OCI-M1 (cell line): ENCODE data around the gene CSTPP1.
A peak's percentile ranks its signal among the peaks of the same experiment; 100 is the strongest.

Experiments used
- DNase-seq: peaks from one replicate; lab custom pipeline; 2025; lab: John Stamatoyannopoulos, UW

CSTPP1 gene

DNA sequence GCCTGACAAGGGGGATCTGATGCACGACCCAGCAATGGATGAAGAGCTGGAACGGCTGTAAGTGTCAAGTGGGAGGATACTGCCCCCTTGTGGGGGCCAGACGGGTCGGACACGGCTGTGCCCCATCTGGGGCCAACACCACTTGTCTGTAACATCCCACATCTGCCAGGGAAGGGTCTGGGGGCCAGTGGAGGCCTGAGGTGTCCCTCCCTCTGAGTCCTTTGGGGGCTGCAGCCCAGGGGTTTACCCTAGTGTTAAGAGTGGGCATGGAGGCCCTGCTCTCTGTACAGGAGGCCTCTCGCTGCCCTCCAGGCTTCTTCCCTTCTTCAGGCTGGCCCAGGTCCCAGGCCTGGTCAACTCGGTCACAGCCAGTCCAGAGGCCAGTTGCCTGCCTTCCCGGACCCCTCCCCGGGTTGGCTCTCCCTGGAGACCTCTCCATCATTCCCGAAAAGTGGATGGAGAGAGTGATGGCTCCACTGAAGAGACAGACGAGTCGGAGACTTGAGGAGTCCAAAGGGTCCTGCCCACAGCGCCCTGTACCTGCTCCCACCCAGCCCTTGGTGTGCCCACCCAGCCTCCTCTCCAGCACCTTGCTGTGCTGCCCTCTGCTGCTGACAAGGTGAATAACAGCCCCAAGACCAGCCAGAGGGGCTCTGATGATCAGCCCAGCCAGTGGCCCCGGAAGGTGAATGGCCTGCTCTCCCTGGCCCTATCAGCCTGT is 224.7 kb downstream of the CSTPP1 start:
- peak; percentile 70 for DNase-seq

GRCh38 chr11:47161890-47162289 is 225.3 kb downstream of the CSTPP1 start:
- DNase-seq: no peak

- DNase-seq: no peak
Measured at GRCh38 chr11:47162426-47162825, 225.9 kb downstream of the CSTPP1 start.

DNA sequence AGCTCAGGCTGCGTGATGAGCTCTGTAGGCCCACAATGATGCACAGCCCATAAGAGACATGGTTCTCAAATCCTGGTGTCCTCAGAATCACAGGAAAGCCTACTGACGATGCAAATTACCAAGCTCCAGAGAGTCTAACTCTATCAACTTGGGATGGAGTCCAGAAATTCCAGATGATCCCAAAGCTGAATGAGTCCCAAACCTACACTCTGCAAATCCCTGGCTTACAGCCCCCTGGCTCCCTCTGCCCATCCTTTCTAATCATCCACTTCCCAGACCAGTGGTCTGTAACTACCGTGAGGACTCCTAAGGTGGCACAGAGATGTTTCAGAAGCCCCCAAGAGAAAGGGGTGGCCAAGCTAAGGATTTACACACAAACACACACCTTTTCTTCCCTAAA is 226.6 kb downstream of the CSTPP1 start:
- DNase-seq: no peak

DNA sequence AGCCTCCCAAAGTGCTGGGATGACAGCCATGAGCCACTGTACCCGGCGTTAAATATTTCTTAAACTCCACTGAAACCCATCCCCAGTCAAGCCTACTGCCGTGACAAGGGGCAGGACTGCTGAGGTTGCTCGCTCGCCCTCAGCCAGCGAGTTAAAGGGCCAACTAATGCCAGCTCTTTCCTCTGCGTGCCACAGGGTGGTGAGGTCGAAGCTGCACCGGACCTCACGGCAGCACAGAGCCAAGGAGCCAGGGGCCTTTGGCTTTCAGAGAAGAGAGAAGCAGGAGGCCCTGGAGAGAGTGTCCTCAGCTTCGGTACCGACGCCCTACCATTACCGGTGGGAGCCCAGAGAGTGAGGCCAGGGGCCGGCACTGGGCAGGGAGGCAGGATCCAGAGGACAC is 227.3 kb downstream of the CSTPP1 start:
- DNase-seq: no peak

GRCh38 chr11:47164321-47164720 is 227.8 kb downstream of the CSTPP1 start:
- DNase-seq: no peak

DNA sequence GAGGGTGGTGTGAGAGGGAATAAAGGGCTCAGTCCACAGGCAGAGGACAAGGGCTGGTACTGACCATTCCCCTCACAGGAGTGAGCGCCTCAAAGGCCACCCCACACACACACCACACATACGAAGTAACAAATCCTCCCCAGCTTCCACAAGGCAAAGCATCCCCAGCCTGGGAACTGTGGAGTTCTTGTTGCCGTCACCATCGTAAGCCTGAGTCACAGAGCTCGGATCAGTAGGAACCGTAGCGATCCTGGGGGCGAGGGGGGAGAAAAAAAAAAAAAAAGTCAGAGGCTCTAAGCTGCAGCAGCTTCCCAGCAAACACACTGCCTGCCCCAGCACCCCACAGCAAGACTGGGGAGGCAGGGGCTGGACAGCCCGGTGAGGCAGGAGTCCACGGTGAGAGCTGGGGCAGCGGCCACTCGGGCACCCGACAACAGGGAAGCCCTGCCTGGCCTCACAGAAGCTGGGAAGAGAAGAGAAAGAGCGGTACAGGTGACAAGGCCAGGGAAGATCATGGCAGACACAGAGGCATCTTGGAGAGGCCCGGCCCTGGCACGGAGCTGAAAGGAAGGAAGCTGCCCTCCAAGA is 228.8 kb downstream of the CSTPP1 start:
- no peak for DNase-seq

DNA sequence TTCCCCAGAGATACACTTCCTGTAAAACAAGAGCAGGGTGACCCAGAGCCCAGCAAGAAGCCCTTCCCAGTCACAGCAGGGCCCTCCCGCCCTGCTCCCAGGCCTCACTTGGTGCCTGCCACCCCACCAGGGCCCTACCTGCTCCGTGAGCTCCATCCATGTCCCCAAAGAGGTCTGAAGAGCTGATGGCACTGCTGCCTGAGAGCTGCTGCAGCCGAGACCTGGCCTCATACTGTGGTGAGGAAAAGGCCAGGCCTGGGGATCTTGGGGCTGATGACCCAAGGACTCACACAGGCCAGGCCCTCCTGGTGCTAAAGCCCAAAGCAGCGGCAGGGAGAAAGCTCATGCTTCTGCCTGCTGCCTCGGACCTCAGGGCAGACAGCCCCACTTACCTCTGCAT is 229.8 kb downstream of the CSTPP1 start:
- DNase-seq: no peak

DNA sequence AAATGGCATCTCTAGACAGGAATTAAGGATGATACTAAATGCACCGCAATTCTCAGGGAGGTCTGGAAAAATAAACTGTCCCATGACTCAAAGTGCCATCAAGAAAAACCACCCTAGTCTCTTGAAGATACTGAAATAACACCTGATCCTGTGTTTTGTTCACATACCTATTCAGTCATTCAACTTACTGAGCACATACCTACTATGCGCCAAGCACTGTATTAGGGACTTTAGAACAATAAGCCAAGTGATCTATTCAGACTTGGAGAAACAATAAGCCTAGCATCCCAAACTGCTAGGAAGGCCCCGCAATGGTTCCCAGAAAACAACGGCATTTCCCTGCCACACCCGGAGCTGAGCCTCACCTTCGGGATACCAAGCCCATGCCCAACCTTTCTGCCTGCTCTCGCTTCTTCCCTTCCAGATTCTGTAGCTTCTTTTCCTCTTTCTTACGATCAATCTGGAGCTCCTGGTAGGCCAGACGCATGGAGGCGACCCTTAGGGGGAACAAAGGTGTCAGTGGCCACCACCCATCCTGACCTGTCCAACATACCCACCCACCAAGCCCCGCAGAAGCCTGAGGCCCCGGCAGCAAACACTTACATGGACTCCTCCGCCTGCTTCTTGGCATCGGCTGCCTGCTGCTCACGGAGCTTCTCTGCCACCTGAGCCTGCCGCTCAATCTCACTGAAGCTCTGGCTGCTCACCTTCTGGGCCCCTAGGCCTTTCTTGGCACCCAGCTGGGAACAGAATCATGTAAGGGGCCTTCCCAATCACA is 234.7 kb downstream of the CSTPP1 start:
- no peak for DNase-seq

DNA sequence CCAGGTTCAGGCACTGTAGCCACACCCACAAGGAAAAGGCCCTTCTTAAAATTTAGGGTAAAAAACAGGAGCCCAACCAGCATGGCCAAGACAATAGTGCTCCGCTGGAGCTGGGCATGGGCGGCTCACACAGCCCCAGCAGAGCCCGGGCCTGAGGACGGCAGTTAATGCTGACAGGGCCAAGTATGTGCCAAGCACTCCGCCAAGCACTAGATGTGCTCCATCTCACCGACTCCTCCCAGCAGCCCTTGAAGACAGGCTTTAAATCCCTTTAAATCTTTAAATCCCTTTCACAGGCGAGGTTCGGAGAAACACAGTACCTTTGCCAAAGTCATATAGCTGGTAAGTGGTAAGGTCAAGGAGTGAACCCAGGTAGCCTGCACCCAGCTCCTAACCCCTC is 235.3 kb downstream of the CSTPP1 start:
- no peak for DNase-seq

GRCh38 chr11:47172740-47173336 is 236.3 kb downstream of the CSTPP1 start:
- DNase-seq: no peak

- peak; percentile 88 for DNase-seq
Measured at GRCh38 chr11:47175746-47176327, 239.3 kb downstream of the CSTPP1 start.

DNA sequence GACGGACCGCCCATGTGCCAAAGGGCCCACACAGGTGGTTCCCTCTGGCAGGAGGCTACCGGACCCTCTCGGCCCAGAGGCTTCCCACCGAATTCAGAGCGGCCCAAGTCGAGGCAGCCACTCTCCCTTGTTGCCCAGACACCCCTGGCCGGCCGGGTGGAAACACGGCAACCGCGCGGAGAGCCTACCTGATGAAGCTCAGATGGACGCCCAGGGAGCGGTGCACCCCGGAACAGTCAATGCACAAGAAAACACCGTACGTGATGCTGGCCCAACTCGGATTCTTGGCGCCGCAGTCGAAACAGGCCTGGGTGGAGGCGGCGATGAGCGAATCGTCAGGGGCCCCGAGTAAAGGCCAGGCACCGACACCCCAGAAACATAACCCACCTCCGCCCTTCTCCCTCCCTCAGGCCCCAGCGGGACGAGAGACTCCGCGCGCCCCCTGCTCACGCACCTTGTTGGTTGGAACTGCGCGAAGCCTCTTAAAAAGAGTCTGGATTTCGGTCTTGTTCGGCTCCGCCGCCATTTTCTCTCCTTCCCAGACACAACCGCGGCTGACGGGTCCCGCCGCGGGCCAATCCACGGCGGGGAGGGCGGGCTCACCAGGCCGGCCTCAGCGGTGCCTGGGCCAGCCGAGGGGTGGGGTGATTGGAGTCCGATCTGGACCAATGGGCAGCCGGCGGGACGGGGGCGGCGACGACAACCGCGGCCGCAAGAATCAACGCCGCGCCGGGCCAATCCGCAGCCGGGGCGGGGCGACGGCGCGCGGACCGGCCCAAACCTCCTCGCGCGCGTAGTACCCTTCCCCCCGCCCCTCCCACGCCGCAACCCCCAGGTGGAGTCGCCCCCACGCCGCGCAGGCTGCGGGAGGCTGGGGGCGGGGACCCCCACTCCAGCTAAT is 240.0 kb downstream of the CSTPP1 start, which contains the start of gene ARFGAP2:
Gene ARFGAP2, minus strand, starts transcription at position 552 of the 901 bp plus-strand sequence. Its CDS starts 26 bp downstream, at position 526.
- peak; percentile 97 for DNase-seq

GRCh38 chr11:47177229-47177845 is 240.8 kb downstream of the CSTPP1 start:
- peak; percentile 93 for DNase-seq

GRCh38 chr11:47177846-47178245 is 241.3 kb downstream of the CSTPP1 start:
- DNase-seq: no peak

DNA sequence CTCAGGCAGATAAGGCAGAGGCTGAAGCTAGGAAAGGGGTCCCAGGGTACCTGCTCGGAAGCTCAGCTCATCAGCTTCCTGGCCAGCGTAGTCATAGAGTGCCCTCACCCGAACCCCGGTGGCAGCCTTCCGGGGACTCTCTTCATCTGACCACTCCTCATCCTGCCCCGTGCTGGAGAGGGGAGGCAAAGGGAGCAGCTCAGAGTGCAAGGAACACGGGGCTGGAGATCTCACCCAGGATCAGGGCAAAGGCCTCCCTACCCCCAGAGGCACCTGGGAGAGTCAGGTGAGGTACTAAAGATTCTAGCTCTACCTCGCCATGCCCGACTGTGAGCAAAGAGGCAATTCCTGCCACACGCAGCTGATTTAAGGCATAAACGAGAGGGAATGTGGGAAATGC is 241.8 kb downstream of the CSTPP1 start:
- DNase-seq: no peak

GRCh38 chr11:47178737-47179654 is 242.4 kb downstream of the CSTPP1 start:
- DNase-seq: no peak

- peak; percentile 69 for DNase-seq
Measured at GRCh38 chr11:47179655-47179991, 243.1 kb downstream of the CSTPP1 start.

GRCh38 chr11:47180006-47180787 is 243.6 kb downstream of the CSTPP1 start:
- no peak for DNase-seq
